ENCODE measurements around the gene LRBA. TPM values are rescaled to one million over a fixed set of nuclear protein-coding genes. Genes with fewer than 3 reads are reported as not detected.

The LRBA gene
- total and polyA plus RNA-seq, 4 donors = 8.2 to 69.8 (median 32.8) TPM

DNA sequence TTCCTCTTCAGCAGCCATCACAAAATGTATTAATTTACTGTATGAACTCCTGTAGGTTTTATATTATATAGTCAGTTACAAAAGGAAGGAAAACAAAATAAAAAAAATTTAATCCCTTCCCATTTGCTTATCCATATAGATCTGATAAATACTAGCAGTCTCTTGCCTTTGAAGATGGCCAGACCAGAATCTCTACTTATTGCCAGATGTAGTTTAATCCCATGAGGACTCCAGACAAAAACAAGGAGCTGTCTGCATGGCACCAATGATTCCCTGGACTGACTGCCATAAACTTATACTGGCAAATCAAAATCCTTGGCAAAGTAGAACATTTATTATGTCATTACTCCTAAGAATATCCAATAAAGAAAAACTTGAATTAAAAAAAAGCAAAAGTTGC lies 656.4 kb downstream of the LRBA start:
- no peak for DNase-seq (ENCODE audit: low spot score)
- H3K4me3 ChIP-seq (ENCODE audit: low read depth in 1 of 3, low read length in 3 of 3) = no peak overlapping the region
- H3K9me3 ChIP-seq (ENCODE audit: control insufficient read depth in 4 of 4, low read length in 3 of 4) = no peaks in the 10 kb centered on the region
- peaks cover 0 to 3% (median 1%) of the 10 kb centered on the region in 4 donors for H3K4me1 ChIP-seq (ENCODE audit: control insufficient read depth in 4 of 4, insufficient read depth in 4 of 4, low read length in 3 of 4)
- no peak overlapping the region for H3K9ac ChIP-seq (ENCODE audit: low read depth in 1 of 2, low read length in 2 of 2)
- TF ChIP-seq HNF4A (conservative IDR thresholded peaks at IDR 0.05) (no peak), RAD21 (IDR thresholded peaks at IDR 0.05) (no peak), EGR1 (IDR thresholded peaks at IDR 0.05; ENCODE audit: low read depth in 2 of 2) (no peak), FOXA2 (IDR thresholded peaks at IDR 0.05) (no peak), NR2F2 (IDR thresholded peaks at IDR 0.05) (no peak), HNF4G (IDR thresholded peaks at IDR 0.05) (no peak), FOXA1 (IDR thresholded peaks at IDR 0.05) (no peak)
- TF ChIP-seq, protein P1, sequence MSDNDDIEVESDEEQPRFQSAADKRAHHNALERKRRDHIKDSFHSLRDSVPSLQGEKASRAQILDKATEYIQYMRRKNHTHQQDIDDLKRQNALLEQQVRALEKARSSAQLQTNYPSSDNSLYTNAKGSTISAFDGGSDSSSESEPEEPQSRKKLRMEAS (IDR thresholded peaks at IDR 0.05) = no peak
- TF ChIP-seq, protein P2, sequence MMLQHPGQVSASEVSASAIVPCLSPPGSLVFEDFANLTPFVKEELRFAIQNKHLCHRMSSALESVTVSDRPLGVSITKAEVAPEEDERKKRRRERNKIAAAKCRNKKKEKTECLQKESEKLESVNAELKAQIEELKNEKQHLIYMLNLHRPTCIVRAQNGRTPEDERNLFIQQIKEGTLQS (IDR thresholded peaks at IDR 0.05) = no peak
- TF ChIP-seq, protein P3, sequence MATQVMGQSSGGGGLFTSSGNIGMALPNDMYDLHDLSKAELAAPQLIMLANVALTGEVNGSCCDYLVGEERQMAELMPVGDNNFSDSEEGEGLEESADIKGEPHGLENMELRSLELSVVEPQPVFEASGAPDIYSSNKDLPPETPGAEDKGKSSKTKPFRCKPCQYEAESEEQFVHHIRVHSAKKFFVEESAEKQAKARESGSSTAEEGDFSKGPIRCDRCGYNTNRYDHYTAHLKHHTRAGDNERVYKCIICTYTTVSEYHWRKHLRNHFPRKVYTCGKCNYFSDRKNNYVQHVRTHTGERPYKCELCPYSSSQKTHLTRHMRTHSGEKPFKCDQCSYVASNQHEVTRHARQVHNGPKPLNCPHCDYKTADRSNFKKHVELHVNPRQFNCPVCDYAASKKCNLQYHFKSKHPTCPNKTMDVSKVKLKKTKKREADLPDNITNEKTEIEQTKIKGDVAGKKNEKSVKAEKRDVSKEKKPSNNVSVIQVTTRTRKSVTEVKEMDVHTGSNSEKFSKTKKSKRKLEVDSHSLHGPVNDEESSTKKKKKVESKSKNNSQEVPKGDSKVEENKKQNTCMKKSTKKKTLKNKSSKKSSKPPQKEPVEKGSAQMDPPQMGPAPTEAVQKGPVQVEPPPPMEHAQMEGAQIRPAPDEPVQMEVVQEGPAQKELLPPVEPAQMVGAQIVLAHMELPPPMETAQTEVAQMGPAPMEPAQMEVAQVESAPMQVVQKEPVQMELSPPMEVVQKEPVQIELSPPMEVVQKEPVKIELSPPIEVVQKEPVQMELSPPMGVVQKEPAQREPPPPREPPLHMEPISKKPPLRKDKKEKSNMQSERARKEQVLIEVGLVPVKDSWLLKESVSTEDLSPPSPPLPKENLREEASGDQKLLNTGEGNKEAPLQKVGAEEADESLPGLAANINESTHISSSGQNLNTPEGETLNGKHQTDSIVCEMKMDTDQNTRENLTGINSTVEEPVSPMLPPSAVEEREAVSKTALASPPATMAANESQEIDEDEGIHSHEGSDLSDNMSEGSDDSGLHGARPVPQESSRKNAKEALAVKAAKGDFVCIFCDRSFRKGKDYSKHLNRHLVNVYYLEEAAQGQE (IDR thresholded peaks at IDR 0.05) = no peak
- TF ChIP-seq, protein P4, sequence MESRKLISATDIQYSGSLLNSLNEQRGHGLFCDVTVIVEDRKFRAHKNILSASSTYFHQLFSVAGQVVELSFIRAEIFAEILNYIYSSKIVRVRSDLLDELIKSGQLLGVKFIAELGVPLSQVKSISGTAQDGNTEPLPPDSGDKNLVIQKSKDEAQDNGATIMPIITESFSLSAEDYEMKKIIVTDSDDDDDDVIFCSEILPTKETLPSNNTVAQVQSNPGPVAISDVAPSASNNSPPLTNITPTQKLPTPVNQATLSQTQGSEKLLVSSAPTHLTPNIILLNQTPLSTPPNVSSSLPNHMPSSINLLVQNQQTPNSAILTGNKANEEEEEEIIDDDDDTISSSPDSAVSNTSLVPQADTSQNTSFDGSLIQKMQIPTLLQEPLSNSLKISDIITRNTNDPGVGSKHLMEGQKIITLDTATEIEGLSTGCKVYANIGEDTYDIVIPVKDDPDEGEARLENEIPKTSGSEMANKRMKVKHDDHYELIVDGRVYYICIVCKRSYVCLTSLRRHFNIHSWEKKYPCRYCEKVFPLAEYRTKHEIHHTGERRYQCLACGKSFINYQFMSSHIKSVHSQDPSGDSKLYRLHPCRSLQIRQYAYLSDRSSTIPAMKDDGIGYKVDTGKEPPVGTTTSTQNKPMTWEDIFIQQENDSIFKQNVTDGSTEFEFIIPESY (IDR thresholded peaks at IDR 0.05) = no peak
- no peak overlapping the region for H3K27ac ChIP-seq (ENCODE audit: low read depth in 1 of 2, low read length in 2 of 2)
- no peaks in the 10 kb centered on the region for H3K36me3 ChIP-seq (ENCODE audit: control insufficient read depth in 4 of 4, insufficient read depth in 3 of 4, low read depth in 1 of 4, low read length in 3 of 4)
- no peaks in the 10 kb centered on the region for H3K27me3 ChIP-seq (ENCODE audit: control insufficient read depth in 4 of 4, insufficient read depth in 4 of 4, low read length in 3 of 4)

DNA sequence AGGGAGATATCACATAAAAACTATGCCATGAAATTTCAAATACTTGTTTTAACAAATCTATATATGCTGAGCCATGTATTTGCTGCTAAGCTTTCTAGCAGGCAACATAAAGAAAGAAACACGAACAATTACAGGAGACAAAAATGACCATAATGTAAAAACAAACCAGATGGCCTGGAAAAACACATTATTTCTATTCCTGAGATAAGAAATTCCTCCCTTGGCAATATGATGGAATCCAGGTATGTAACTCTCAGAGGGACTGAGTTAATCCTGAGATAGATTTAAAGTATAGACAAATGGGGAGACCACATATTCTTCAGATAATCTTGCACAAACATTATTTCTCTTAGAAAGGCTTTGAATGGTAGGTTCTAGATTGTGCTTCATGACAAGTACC lies 657.3 kb downstream of the LRBA start:
- 99% methylated on average over 1 of the region's 1 CpG for WGBS
- H3K9me3 ChIP-seq (ENCODE audit: control insufficient read depth in 4 of 4, low read length in 3 of 4) = no peaks in the 10 kb centered on the region
- H3K9ac ChIP-seq (ENCODE audit: low read depth in 1 of 2, low read length in 2 of 2) = no peak overlapping the region

More for the DNA sequence above, 657.3 kb downstream of the LRBA start:
- Histone ChIP-seq H3K4me1 (ENCODE audit: control insufficient read depth in 4 of 4, insufficient read depth in 4 of 4, low read length in 3 of 4) (peaks cover 0 to 3% (median 1%) of the 10 kb centered on the region in 4 donors), H3K36me3 (ENCODE audit: control insufficient read depth in 4 of 4, insufficient read depth in 3 of 4, low read depth in 1 of 4, low read length in 3 of 4) (no peaks in the 10 kb centered on the region), H3K27ac (ENCODE audit: low read depth in 1 of 2, low read length in 2 of 2) (no peak overlapping the region), H3K27me3 (ENCODE audit: control insufficient read depth in 4 of 4, insufficient read depth in 4 of 4, low read length in 3 of 4) (no peaks in the 10 kb centered on the region), H3K4me3 (ENCODE audit: low read depth in 1 of 3, low read length in 3 of 3) (no peak overlapping the region)
- no peak for DNase-seq (ENCODE audit: low spot score)
- no peak for TF ChIP-seq JUND (IDR thresholded peaks at IDR 0.05)
- TF ChIP-seq RAD21 (IDR thresholded peaks at IDR 0.05) = no peak
- TF ChIP-seq, protein P2 (IDR thresholded peaks at IDR 0.05) = no peak
- no peak for TF ChIP-seq RXRA (IDR thresholded peaks at IDR 0.05)
- no peak for TF ChIP-seq NR2F2 (IDR thresholded peaks at IDR 0.05)
- TF ChIP-seq, protein P4 (IDR thresholded peaks at IDR 0.05) = no peak
- TF ChIP-seq, protein P3 (IDR thresholded peaks at IDR 0.05) = no peak
- no peak for TF ChIP-seq YY1 (IDR thresholded peaks at IDR 0.05)
- TF ChIP-seq TAF1 (conservative IDR thresholded peaks at IDR 0.05) = no peak
- no peak for TF ChIP-seq EGR1 (IDR thresholded peaks at IDR 0.05; ENCODE audit: low read depth in 2 of 2)
- TF ChIP-seq HNF4G (IDR thresholded peaks at IDR 0.05) = no peak

All from liver (tissue), 9 donors.